ENCODE measurements around the gene ANKS1B. TPM values are rescaled to one million over a fixed set of nuclear protein-coding genes. Genes with fewer than 3 reads are reported as not detected.

Gene ANKS1B
- total and polyA plus RNA-seq, 7 donors: 1.0 to 57.3 (median 30.1) TPM; not detected in 1

GRCh38 chr12:99068993-99069747 is 915.6 kb downstream of the ANKS1B start:
- no peaks in the 10 kb centered on the region for H3K4me1 ChIP-seq
- 17 to 49% methylated on average over 5 of the region's 5 CpGs for WGBS, 2 donors
- H3K27ac ChIP-seq: no peak overlapping the region
- no peak for TF ChIP-seq EP300 (IDR thresholded peaks at IDR 0.05)
- no peak for TF ChIP-seq POLR2A (IDR thresholded peaks at IDR 0.05)
- TF ChIP-seq POLR2AphosphoS5 (IDR thresholded peaks at IDR 0.05): no peak
- no peak for TF ChIP-seq CTCF (IDR thresholded peaks at IDR 0.05)
- no peaks in the 10 kb centered on the region for H3K27me3 ChIP-seq
- H3K9me3 ChIP-seq: no peaks in the 10 kb centered on the region
- no peaks in the 10 kb centered on the region for H3K36me3 ChIP-seq
- DNase-seq: no peak
- no peak overlapping the region for H3K4me3 ChIP-seq
- intact Hi-C loops (cut with DNase I): no loop called here

DNA sequence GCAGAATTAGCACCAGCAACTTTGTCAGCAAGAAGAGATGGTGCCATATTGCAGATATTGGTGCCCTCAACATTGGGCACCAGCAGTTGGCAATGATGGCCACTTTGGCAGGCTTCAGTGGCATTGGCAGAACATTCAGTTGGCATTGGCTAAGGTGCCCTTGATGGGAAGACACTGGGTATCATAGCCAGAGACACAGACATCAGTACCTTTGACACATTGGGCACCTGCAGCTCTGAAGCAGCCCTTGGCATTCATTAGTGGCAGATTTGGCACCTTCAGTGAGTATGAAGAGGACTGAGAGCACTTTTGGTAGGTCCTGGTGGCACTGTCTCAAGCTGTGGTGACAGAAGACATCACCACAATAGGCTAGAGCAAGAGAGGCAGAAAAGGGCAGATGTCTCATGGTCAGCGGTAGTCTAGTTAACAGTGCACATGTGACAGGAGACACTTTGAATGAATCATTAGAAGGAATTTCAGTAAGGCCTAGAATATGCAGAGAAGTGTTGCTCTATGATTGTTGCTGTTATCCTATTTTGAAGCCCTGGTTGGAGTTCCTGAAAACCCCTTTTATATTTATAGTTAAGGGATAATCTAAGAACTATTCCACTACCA is 917.5 kb downstream of the ANKS1B start:
- intact Hi-C loops (cut with DNase I): no loop called here
- 93 to 94% methylated on average over 1 of the region's 1 CpG for whole genome bisulfite sequencing, 2 donors

GRCh38 chr12:99066726-99067125 is 918.0 kb downstream of the ANKS1B start:
- H3K27me3 ChIP-seq: no peaks in the 10 kb centered on the region
- H3K36me3 ChIP-seq: no peaks in the 10 kb centered on the region
- no peaks in the 10 kb centered on the region for H3K9me3 ChIP-seq
- intact Hi-C loops (cut with DNase I): no loop called here
- no peak overlapping the region for H3K27ac ChIP-seq
- WGBS, 2 donors: 85 to 88% methylated on average over 3 of the region's 3 CpGs
- no peak for TF ChIP-seq EP300 (IDR thresholded peaks at IDR 0.05)
- no peak for TF ChIP-seq POLR2A (IDR thresholded peaks at IDR 0.05)
- TF ChIP-seq POLR2AphosphoS5 (IDR thresholded peaks at IDR 0.05): no peak
- TF ChIP-seq CTCF (IDR thresholded peaks at IDR 0.05): no peak
- no peak overlapping the region for H3K4me3 ChIP-seq
- H3K4me1 ChIP-seq: no peaks in the 10 kb centered on the region
- DNase-seq: no peak

More for the DNA sequence above, 917.5 kb downstream of the ANKS1B start:
- no peak for TF ChIP-seq POLR2A (IDR thresholded peaks at IDR 0.05)
- no peak for TF ChIP-seq POLR2AphosphoS5 (IDR thresholded peaks at IDR 0.05)
- TF ChIP-seq EP300 (IDR thresholded peaks at IDR 0.05): no peak
- no peak for TF ChIP-seq CTCF (IDR thresholded peaks at IDR 0.05)
- Histone ChIP-seq H3K4me1 (no peaks in the 10 kb centered on the region), H3K27ac (no peak overlapping the region), H3K27me3 (no peaks in the 10 kb centered on the region), H3K9me3 (no peaks in the 10 kb centered on the region), H3K36me3 (no peaks in the 10 kb centered on the region), H3K4me3 (no peak overlapping the region)
- no peak for DNase-seq

- 46 to 63% methylated on average over 4 of the region's 4 CpGs for WGBS, 2 donors
These were observed 921.6 kb downstream of the ANKS1B start for GRCh38 chr12:99063182-99063581.

DNA sequence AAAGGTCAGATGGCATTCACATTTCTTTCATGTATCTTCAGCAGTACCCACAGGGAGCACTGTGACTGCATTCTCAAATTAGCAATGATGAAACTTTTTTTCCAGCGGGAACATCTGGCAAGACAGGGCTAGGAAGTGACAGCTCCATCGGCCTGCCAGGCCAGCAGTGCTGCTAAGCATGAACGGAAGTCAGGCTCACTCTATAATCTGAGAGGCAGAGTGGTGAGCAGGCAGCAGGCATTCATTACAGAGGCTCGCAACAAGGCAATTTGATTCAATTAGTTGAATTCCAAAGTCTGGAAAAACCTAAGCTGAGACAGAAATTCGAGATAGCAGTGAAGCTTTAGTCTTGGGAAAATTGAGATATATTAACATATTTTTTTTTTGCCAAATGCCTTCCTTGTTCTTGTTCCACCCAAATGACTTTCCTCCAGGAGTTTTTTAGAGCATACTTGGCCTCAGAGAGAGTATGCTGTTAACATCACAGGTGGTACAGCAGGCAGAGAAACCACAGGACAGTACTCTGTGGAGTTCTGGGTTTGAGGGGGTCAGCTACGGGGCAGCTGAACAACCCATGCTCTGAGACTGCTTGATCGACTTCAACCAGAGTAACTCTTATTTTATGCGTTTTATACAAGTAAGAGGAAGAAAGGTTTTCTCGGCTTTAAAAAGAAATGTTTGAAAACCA is 924.8 kb downstream of the ANKS1B start:
- TF ChIP-seq POLR2AphosphoS5 (IDR thresholded peaks at IDR 0.05) (no peak), EP300 (IDR thresholded peaks at IDR 0.05) (no peak), CTCF (IDR thresholded peaks at IDR 0.05) (no peak), POLR2A (IDR thresholded peaks at IDR 0.05) (no peak)

More at GRCh38 chr12:99063182-99063581, 921.6 kb downstream of the ANKS1B start:
- Histone ChIP-seq H3K27ac (no peak overlapping the region), H3K9me3 (no peaks in the 10 kb centered on the region), H3K27me3 (no peaks in the 10 kb centered on the region), H3K4me3 (no peak overlapping the region), H3K4me1 (no peaks in the 10 kb centered on the region), H3K36me3 (no peaks in the 10 kb centered on the region)
- intact Hi-C loops (cut with DNase I): no loop called here
- DNase-seq: no peak
- TF ChIP-seq POLR2A (IDR thresholded peaks at IDR 0.05): no peak

More for the DNA sequence above, 924.8 kb downstream of the ANKS1B start:
- intact Hi-C loops (cut with DNase I): no loop called here
- no peaks in the 10 kb centered on the region for H3K27me3 ChIP-seq
- H3K27ac ChIP-seq: no peak overlapping the region
- no peaks in the 10 kb centered on the region for H3K36me3 ChIP-seq
- 61 to 64% methylated on average over 9 of the region's 9 CpGs for WGBS, 2 donors
- H3K4me3 ChIP-seq: no peak overlapping the region
- no peaks in the 10 kb centered on the region for H3K9me3 ChIP-seq
- no peaks in the 10 kb centered on the region for H3K4me1 ChIP-seq
- DNase-seq: no peak
